Pons (tissue), 1 donor: ENCODE data around the gene PCDHA4.

Experiments used
- DNase-seq: peaks from one replicate; pipeline ENCODE4 v3.0.0-alpha.2; 2016; ENCODE audit warnings: low spot score

The PCDHA4 gene

DNA sequence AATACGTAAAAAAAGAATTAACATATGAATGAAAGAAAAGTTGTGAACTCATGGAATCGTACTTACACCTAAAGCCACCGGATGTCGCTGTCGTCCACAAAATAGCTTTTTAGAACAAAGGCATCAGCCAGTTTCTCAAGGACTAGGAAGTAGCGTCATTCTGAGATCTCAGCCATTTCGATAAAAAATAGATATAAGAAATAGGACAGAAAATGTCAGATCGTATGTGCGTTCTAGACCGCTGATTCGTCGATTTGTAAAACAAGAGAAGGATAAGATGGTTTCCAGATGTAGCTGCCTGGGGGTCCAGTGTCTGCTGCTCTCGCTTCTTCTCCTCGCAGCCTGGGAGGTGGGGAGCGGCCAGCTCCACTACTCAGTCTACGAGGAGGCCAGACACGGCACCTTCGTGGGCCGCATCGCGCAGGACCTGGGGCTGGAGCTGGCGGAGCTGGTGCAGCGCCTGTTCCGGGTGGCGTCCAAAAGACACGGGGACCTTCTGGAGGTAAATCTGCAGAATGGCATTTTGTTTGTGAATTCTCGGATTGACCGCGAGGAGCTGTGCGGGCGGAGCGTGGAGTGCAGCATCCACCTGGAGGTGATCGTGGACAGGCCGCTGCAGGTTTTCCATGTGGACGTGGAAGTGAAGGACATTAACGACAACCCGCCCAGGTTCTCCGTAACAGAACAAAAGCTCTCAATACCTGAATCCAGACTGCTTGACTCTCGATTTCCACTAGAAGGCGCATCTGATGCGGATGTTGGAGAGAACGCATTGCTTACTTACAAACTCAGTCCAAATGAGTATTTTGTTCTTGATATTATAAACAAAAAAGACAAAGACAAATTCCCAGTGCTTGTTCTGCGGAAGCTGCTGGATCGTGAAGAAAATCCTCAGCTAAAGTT, 49.2 kb downstream of the PCDHA4 start, which contains the start of gene PCDHA10:
TSS of gene PCDHA10 (plus strand) at position 126 of the 903 bp plus-strand sequence. CDS start at position 278, 152 bp downstream.
- DNase-seq, result peak; percentile 85

DNA sequence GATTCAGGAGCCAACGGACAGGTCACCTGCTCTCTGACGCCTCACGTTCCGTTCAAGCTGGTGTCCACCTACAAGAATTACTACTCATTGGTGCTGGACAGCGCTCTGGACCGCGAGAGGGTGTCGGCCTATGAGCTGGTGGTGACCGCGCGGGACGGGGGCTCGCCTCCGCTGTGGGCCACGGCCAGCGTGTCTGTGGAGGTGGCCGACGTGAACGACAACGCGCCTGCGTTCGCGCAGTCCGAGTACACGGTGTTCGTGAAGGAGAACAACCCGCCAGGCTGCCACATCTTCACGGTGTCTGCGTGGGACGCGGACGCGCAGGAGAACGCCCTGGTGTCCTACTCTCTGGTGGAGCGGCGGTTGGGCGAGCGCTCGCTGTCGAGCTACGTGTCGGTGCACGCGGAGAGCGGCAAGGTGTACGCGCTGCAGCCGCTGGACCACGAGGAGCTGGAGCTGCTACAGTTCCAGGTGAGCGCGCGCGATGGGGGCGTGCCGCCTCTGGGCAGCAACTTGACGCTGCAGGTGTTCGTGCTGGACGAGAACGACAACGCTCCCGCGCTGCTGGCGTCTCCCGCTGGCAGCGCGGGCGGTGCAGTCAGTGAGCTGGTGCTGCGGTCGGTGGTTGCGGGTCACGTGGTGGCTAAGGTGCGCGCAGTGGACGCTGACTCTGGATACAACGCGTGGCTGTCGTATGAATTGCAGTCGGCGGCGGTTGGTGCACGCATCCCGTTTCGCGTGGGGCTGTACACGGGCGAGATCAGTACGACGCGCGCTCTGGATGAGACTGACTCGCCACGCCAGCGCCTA, 50.5 kb downstream of the PCDHA4 start:
- no peak for DNase-seq

DNA sequence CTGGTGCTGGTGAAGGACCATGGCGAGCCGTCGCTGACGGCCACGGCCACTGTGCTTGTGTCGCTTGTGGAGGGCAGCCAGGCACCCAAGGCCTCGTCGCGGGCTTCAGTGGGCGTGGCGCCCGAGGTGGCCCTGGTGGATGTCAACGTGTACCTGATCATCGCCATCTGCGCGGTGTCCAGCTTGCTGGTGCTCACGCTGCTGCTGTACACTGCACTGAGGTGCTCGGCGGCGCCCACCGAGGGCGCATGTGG, 51.0 kb downstream of the PCDHA4 start:
- DNase-seq, result no peak

DNA sequence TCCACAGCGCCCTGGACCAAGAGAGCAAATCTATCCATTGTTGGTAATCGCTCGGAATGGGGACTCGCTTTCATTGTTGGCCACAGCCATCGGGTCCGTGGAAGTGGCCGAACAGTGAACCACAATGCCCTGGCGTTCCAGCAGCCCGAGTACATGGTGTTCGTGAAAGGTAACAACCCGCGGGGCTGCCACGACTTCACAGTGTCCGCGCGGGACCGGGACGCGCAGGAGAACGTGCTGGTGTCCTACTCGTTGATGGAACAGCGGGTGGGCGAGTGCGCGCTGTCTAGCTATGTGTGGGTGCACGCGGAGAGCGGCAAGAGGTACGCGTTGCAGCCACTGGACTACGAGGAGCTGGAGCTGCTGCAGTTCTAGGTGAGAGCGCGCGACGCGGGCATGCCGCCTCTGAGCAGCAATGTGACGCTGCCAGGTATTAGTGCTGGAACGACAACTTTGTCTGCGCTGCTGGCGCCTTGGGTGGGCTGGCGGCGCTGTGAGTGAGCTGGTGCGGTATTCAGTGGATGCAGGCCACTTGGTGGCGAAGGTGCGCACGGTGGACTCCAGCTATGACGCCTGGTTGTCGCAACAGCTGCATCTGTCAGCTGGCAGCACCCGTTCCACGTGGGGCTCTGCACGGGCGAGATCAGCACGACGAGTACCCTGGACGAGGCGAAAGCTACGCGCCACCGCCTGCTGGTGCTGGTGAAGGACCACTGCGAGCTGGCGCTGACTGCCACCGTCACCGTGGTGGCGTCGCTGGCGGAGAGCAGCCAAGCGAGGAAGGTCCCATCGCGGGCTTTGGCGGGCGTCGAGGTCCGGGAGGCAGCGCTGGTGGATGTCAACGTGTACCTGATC, 55.8 kb downstream of the PCDHA4 start:
- no peak for DNase-seq
